ENCODE results near the gene OR7D2. TPM values are rescaled to one million over a fixed set of nuclear protein-coding genes. Genes with fewer than 3 reads are reported as not detected.

OR7D2 gene
- 0.12 TPM for total RNA-seq

GRCh38 chr19:9178901-9179300 is at the start of gene OR7D2:
TSS of gene OR7D2 (plus strand) at chr19:9178979. CDS start at chr19:9185782, 6,803 bp downstream.

GRCh38 chr19:9140159-9140874 is 38.5 kb upstream of the OR7D2 start, which contains the start of gene ZNF317:
TSS of gene ZNF317 (plus strand) at chr19:9140397. CDS start at chr19:9156017, 15,620 bp downstream.

DNA sequence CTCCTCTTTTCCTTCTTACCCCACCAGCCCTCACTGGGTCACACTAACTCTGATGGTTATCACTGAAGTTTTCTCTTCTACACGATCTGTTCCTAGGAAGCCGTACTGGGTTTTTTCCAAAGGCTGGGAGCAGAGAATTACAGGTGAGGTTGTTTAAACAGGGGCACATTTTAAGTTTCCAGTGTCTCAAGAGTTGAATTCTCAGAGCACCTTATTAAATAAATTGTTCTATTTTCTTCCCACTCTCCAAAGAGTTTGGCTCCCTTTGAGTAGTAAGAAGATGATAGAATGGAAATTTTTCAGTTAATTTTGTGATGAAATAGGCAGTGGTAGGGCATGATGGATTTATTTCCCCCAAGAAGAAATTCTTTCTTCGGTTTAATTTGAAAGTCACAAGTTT is 40.7 kb downstream of the OR7D2 start, which contains the start of gene OR7D4:
TSS of gene OR7D4 (minus strand) at position 101 of the 400 bp plus-strand sequence. CDS start 4,752 bp downstream, outside the sequence.

Other genes with a start within 250 kb of the OR7D2 start
- 0.06 TPM for gene MUC16, start 168.6 kb upstream of the OR7D2 start, total RNA-seq
- gene OR1M1, start 91.9 kb upstream of the OR7D2 start, total RNA-seq, result not detected
- gene OR7G2, start 71.5 kb upstream of the OR7D2 start, total RNA-seq, result not detected
- not detected for gene OR7G1, start 63.2 kb upstream of the OR7D2 start, total RNA-seq
- gene OR7G3, start 52.0 kb upstream of the OR7D2 start, total RNA-seq, result not detected
- 25.3 TPM for gene ZNF317, start 38.6 kb upstream of the OR7D2 start, total RNA-seq
- gene OR7D4, start 40.6 kb downstream of the OR7D2 start, total RNA-seq, result not detected
- not detected for gene OR7E24, start 72.0 kb downstream of the OR7D2 start, total RNA-seq
- 11.2 TPM for gene ZNF699, start 130.9 kb downstream of the OR7D2 start, total RNA-seq
- gene ZNF559, start 145.2 kb downstream of the OR7D2 start, total RNA-seq, result 39.2 TPM
- gene ZNF177, start 184.0 kb downstream of the OR7D2 start, total RNA-seq, result 7.1 TPM

Data from metanephros (tissue), 1 donor.